ENCODE results near the gene CDC14C.

DNA sequence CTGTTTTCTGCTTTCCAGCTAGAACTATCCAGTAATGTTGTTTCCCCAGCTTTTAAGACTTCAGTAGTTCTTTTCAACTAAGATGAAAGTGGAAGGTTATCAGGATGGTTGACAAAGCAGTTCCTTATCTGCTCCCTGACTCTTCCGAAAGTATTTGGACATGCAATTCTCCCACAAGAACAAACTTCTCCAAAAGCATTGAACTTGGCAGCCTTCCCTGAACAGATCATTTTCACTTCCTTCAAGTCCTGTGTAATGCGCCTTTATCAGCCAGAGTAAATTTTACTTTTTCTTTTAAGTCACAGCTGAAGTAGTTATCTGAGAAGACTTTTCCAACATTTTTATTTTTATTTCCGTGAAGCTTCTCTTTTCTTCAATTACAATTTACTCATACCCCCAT, 39.7 kb downstream of the CDC14C start:
- TF ChIP-seq, protein P1, sequence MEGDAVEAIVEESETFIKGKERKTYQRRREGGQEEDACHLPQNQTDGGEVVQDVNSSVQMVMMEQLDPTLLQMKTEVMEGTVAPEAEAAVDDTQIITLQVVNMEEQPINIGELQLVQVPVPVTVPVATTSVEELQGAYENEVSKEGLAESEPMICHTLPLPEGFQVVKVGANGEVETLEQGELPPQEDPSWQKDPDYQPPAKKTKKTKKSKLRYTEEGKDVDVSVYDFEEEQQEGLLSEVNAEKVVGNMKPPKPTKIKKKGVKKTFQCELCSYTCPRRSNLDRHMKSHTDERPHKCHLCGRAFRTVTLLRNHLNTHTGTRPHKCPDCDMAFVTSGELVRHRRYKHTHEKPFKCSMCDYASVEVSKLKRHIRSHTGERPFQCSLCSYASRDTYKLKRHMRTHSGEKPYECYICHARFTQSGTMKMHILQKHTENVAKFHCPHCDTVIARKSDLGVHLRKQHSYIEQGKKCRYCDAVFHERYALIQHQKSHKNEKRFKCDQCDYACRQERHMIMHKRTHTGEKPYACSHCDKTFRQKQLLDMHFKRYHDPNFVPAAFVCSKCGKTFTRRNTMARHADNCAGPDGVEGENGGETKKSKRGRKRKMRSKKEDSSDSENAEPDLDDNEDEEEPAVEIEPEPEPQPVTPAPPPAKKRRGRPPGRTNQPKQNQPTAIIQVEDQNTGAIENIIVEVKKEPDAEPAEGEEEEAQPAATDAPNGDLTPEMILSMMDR (IDR thresholded peaks at IDR 0.05) = no peak
- TF ChIP-seq ZFX (IDR thresholded peaks at IDR 0.05; ENCODE audit: borderline replicate concordance) = no peak

Data from 22Rv1 (cell line).